H9 (cell line): ENCODE data around the gene HOXD8. TPM values are rescaled to one million over a fixed set of nuclear protein-coding genes. Genes with fewer than 3 reads are reported as not detected.
A peak's percentile ranks its signal among the peaks of the same experiment; 100 is the strongest.

ENCODE experiments used
- DNase-seq: peaks from one replicate; pipeline ENCODE4 v3.0.0-alpha.2; 2017
- H2AFZ ChIP-seq: one replicate; pipeline ENCODE4 v1.6.1; 2013; ENCODE audit warnings: mild to moderate bottlenecking, low read length, control low read depth, moderate library complexity
- H2AK5ac ChIP-seq: 2 replicates; pipeline ENCODE4 v1.6.1; 2013; ENCODE audit warnings: low read length, control low read depth, mixed read lengths; ENCODE audit not compliant: insufficient read length
- H2BK120ac ChIP-seq: one replicate; pipeline ENCODE4 v1.6.1; 2013; ENCODE audit warnings: low read depth, mild to moderate bottlenecking, low read length, control low read depth, inconsistent platforms; ENCODE audit not compliant: poor library complexity, severe bottlenecking
- H2BK12ac ChIP-seq: 2 replicates; pipeline ENCODE4 v1.6.1; 2013; ENCODE audit warnings: low read length, control low read depth, mixed read lengths, low read depth; ENCODE audit not compliant: insufficient read length
- H2BK15ac ChIP-seq: 2 replicates; pipeline ENCODE4 v1.6.1; 2013; ENCODE audit warnings: low read depth, low read length, control low read depth
- H2BK20ac ChIP-seq: one replicate; pipeline ENCODE4 v1.6.1; 2013; ENCODE audit warnings: low read depth, mild to moderate bottlenecking, low read length, control low read depth, inconsistent platforms; ENCODE audit not compliant: poor library complexity, severe bottlenecking
- H2BK5ac ChIP-seq: 2 replicates; pipeline ENCODE4 v1.6.1; 2013; ENCODE audit warnings: low read length, control low read depth, mixed read lengths; ENCODE audit not compliant: insufficient read length
- H3K14ac ChIP-seq: 2 replicates; pipeline ENCODE4 v1.6.1; 2013; ENCODE audit warnings: low read length, control low read depth; ENCODE audit not compliant: insufficient read depth
- H3K18ac ChIP-seq: 2 replicates; pipeline ENCODE4 v1.6.1; 2013; ENCODE audit warnings: low read depth, mild to moderate bottlenecking, mixed read lengths, low read length, control low read depth; ENCODE audit not compliant: insufficient read length
- H3K23ac ChIP-seq: 2 replicates; pipeline ENCODE4 v1.6.1; 2013; ENCODE audit warnings: low read length, control low read depth, mixed read lengths, low read depth; ENCODE audit not compliant: insufficient read length
- H3K23me2 ChIP-seq: 2 replicates; pipeline ENCODE4 v1.6.1; 2013; ENCODE audit warnings: low read depth, mild to moderate bottlenecking, mixed read lengths, low read length, control low read depth; ENCODE audit not compliant: insufficient read length, poor library complexity, severe bottlenecking
- H3K27ac ChIP-seq: 2 replicates; pipeline ENCODE4 v1.5.1; 2013; ENCODE audit warnings: low read length, control low read depth, mixed read lengths, low read depth; ENCODE audit not compliant: insufficient read length
- H3K27me3 ChIP-seq: 2 replicates; pipeline ENCODE4 v1.6.1; 2013; ENCODE audit warnings: low read length, control low read depth, inconsistent platforms; ENCODE audit not compliant: insufficient read depth
- H3K4ac ChIP-seq: 2 replicates; pipeline ENCODE4 v1.6.1; 2013; ENCODE audit warnings: low read depth, mild to moderate bottlenecking, control low read depth, inconsistent platforms, low read length, moderate library complexity
- H3K4me1 ChIP-seq: 2 replicates; pipeline ENCODE4 v1.6.1; 2013; ENCODE audit warnings: low read length, control low read depth, inconsistent platforms; ENCODE audit not compliant: insufficient read depth
- H3K4me2 ChIP-seq: 2 replicates; pipeline ENCODE4 v1.6.1; 2013; ENCODE audit warnings: low read length, control low read depth, mixed read lengths; ENCODE audit not compliant: insufficient read length, insufficient read depth
- H3K56ac ChIP-seq: 2 replicates; pipeline ENCODE4 v1.6.1; 2013; ENCODE audit warnings: low read depth, mild to moderate bottlenecking, mixed read lengths, low read length, control low read depth; ENCODE audit not compliant: insufficient read length
- H3K79me1 ChIP-seq: 2 replicates; pipeline ENCODE4 v1.6.1; 2013; ENCODE audit warnings: low read depth, mild to moderate bottlenecking, moderate library complexity, low read length, control low read depth, inconsistent platforms; ENCODE audit not compliant: insufficient read depth, poor library complexity, severe bottlenecking
- H3K79me2 ChIP-seq: 2 replicates; pipeline ENCODE4 v1.6.1; 2013; ENCODE audit warnings: low read length, control low read depth, inconsistent platforms; ENCODE audit not compliant: insufficient read depth
- H3K9ac ChIP-seq: 2 replicates; pipeline ENCODE4 v1.6.1; 2013; ENCODE audit warnings: low read length, control low read depth, mixed read lengths; ENCODE audit not compliant: insufficient read length; ENCODE audit errors: extremely low read depth
- H3K9me3 ChIP-seq: one replicate; pipeline ENCODE4 v1.6.1; 2013; ENCODE audit warnings: low read depth, low read length, inconsistent platforms; ENCODE audit not compliant: control insufficient read depth
- H3T11ph ChIP-seq: one replicate; pipeline ENCODE4 v1.6.1; 2013; ENCODE audit warnings: mild to moderate bottlenecking, low read length, control low read depth, inconsistent platforms
- H4K20me1 ChIP-seq: one replicate; pipeline ENCODE4 v1.6.1; 2013; ENCODE audit not compliant: control insufficient read depth, insufficient read length, insufficient read depth
- H4K5ac ChIP-seq: 2 replicates; pipeline ENCODE4 v1.6.1; 2013; ENCODE audit warnings: low read depth, mild to moderate bottlenecking, mixed read lengths, low read length, control low read depth; ENCODE audit not compliant: insufficient read length
- H4K8ac ChIP-seq: replicated peaks from 2 replicates; pipeline ENCODE4 v1.6.1; 2013; ENCODE audit warnings: low read length, control low read depth, mixed read lengths, low read depth; ENCODE audit not compliant: insufficient read length
- H4K91ac ChIP-seq: 2 replicates; pipeline ENCODE4 v1.6.1; 2013; ENCODE audit warnings: low read depth, mild to moderate bottlenecking, moderate library complexity, mixed read lengths, low read length, control low read depth; ENCODE audit not compliant: insufficient read length
- H3K27ac Mint-ChIP-seq, 3 experiments: 2 replicates in 2 of 3; 3 replicates in 1 of 3; pipeline ENCODE4 v1.8.0; 2020 to 2021; ENCODE audit warnings: mixed read lengths in 3 of 3, mild to moderate bottlenecking in 1 of 3, moderate library complexity in 1 of 3
- H3K27me3 Mint-ChIP-seq: 2 replicates; pipeline ENCODE4 v1.8.0; 2021; ENCODE audit warnings: low read depth, mild to moderate bottlenecking, moderate library complexity, mixed read lengths
- H3K36me3 Mint-ChIP-seq, 3 experiments: 2 replicates in 2 of 3; 3 replicates in 1 of 3; pipeline ENCODE4 v1.8.0; 2020 to 2021; ENCODE audit warnings: low read depth in 3 of 3, mixed read lengths in 3 of 3; ENCODE audit not compliant: insufficient read depth in 1 of 3
- H3K4me1 Mint-ChIP-seq, 2 experiments: 2 replicates each; pipeline ENCODE4 v1.8.0; 2020; ENCODE audit warnings: mixed read lengths in 2 of 2
- H3K4me3 Mint-ChIP-seq, 2 experiments: 2 replicates in 1 of 2; 3 replicates in 1 of 2; pipeline ENCODE4 v1.8.0; 2020 to 2021; ENCODE audit warnings: mild to moderate bottlenecking in 2 of 2, mixed read lengths in 2 of 2, moderate library complexity in 1 of 2
- H3K9me3 Mint-ChIP-seq, 2 experiments: 2 replicates in 1 of 2; 3 replicates in 1 of 2; pipeline ENCODE4 v1.8.0; 2020; ENCODE audit warnings: mild to moderate bottlenecking in 2 of 2, mixed read lengths in 2 of 2, moderate library complexity in 1 of 2
- WGBS: extraction: QIAGEN DNeasy Blood & Tissue Kit; methylation state at CpG from one replicate; pipeline ENCODE4 v1.1.7; 2013; ENCODE audit warnings: missing lambda C conversion rate, low lambda C conversion rate, mixed read lengths; ENCODE audit not compliant: insufficient read length; ENCODE audit errors: extremely low coverage; 5-methylcytosine and 5-hydroxymethylcytosine counted together
- total RNA-seq: library from RNA; stranded (reverse); gene quantifications from 2 replicates; pipeline ENCODE4 v1.2.1, GENCODE V29; 2021
- TF ChIP-seq, protein P1 (sequence below): fragments of 200-600 bp; sonication (generic); conservative IDR thresholded peaks from 3 replicates; pipeline ENCODE4 v1.8.0; 2021; ENCODE audit warnings: antibody characterized with exemption, mild to moderate bottlenecking

HOXD8 gene
- total RNA-seq, 1 experiment from 2014 or later: not detected

DNA sequence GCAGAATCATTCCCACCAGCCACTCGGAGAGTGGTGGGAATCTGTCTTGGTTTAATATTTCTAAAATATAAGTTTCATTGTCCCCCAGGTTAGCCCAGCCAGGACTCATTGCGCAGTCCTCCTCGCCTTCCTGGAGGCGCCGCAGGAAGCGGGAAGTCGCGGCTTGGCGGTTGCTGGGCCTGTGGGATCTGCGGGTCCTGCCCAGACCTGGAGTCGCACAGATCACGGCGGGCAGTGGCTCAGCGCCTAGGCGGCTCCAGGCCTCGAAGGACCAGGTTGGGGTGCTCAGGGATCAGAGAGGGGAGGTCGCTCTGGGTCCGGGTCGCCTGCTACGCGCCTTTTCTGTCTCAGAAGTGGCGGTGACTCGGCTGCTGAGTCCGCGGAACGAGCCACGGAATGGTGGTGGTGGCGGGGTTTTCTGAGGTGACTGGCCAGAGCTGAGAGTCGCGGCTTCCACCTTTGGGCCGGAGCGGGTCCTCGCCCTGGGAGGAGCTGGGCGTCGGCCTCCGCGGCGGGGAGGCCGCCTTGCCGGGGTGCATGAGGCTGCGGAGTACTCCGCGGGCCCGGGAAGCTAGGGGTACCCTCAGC, 30.3 kb downstream of the HOXD8 start:
- WGBS: no CpG with 5 or more reads among the region's 44 CpGs
- H3K79me1 ChIP-seq: no peaks in the 10 kb centered on the region
- no peak overlapping the region for H3K4ac ChIP-seq
- no peaks in the 10 kb centered on the region for H3K4me1 ChIP-seq
- no peak overlapping the region for H3K14ac ChIP-seq
- H3K23me2 ChIP-seq: no peaks in the 10 kb centered on the region
- peaks cover 2% of the 10 kb centered on the region for H4K20me1 ChIP-seq
- H4K8ac ChIP-seq: no peak overlapping the region
- H2BK120ac ChIP-seq: no peak overlapping the region
- TF ChIP-seq, protein P1, sequence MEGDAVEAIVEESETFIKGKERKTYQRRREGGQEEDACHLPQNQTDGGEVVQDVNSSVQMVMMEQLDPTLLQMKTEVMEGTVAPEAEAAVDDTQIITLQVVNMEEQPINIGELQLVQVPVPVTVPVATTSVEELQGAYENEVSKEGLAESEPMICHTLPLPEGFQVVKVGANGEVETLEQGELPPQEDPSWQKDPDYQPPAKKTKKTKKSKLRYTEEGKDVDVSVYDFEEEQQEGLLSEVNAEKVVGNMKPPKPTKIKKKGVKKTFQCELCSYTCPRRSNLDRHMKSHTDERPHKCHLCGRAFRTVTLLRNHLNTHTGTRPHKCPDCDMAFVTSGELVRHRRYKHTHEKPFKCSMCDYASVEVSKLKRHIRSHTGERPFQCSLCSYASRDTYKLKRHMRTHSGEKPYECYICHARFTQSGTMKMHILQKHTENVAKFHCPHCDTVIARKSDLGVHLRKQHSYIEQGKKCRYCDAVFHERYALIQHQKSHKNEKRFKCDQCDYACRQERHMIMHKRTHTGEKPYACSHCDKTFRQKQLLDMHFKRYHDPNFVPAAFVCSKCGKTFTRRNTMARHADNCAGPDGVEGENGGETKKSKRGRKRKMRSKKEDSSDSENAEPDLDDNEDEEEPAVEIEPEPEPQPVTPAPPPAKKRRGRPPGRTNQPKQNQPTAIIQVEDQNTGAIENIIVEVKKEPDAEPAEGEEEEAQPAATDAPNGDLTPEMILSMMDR: no peak
- H2AK5ac ChIP-seq: no peak overlapping the region
- no peaks in the 10 kb centered on the region for H3K79me2 ChIP-seq
- Mint-ChIP-seq H3K9me3 (peaks cover 2 to 5% of the 10 kb centered on the region in 2 experiments; a peak in 3 of 5 replicates), H3K27me3 (peaks cover 100% of the 10 kb centered on the region), H3K4me3 (no peak overlapping the region), H3K4me1 (peaks cover 6 to 38% of the 10 kb centered on the region in 2 experiments; a peak in 3 of 4 replicates), H3K27ac (no peak overlapping the region), H3K36me3 (no peaks in the 10 kb centered on the region; a peak in 1 of 7 replicates)
- no peak overlapping the region for H3T11ph ChIP-seq
- no peak overlapping the region for H4K91ac ChIP-seq
- DNase-seq: no peak
- no peaks in the 10 kb centered on the region for H3K9me3 ChIP-seq
- no peak overlapping the region for H2BK15ac ChIP-seq
- H2BK5ac ChIP-seq: no peak overlapping the region
- H3K9ac ChIP-seq: no peak overlapping the region
- no peak overlapping the region for H2BK20ac ChIP-seq
- no peak overlapping the region for H3K56ac ChIP-seq
- peak overlapping the region; percentile 9 for H3K4me2 ChIP-seq
- no peak overlapping the region for H3K18ac ChIP-seq
- H2BK12ac ChIP-seq: no peak overlapping the region
- H2AFZ ChIP-seq: no peak overlapping the region
- peaks cover 100% of the 10 kb centered on the region for H3K27me3 ChIP-seq
- H3K27ac ChIP-seq: no peak overlapping the region
- H4K5ac ChIP-seq: no peak overlapping the region
- H3K23ac ChIP-seq: no peak overlapping the region
